Heart left ventricle (tissue), 16 donors: ENCODE data around the gene CLEC19A. TPM values are rescaled to one million over a fixed set of nuclear protein-coding genes. Genes with fewer than 3 reads are reported as not detected.

Experiments
- ATAC-seq, 4 donors: fragments of 200-7000 bp; cut with Tn5 transposase; one replicate each; pipeline ENCODE4 v1.9.1; 2020 to 2022; ENCODE audit warnings: moderate library complexity in 4 of 4, mild to moderate bottlenecking in 3 of 4, moderate number of reproducible peaks in 1 of 4
- DNase-seq, 5 donors: peaks; one replicate each; pipeline ENCODE4 v3.0.0-alpha.2; 2020
- H3K27ac ChIP-seq, 12 donors: fragments of 200-600 bp; sonication (generic) in 4 of 12; one replicate each; pipeline versions ENCODE4 v1.5.0 to v1.8.0; 2016 to 2022; ENCODE audit warnings: mild to moderate bottlenecking in 2 of 12
- H3K27me3 ChIP-seq, 9 donors: fragments of 200-600 bp; sonication (generic) in 2 of 9; one replicate each; pipeline versions ENCODE4 v1.5.1 to v1.8.0; 2016 to 2022; ENCODE audit warnings: mild to moderate bottlenecking in 3 of 9
- H3K36me3 ChIP-seq, 9 donors: fragments of 200-600 bp; sonication (generic) in 2 of 9; one replicate each; pipeline versions ENCODE4 v1.5.0 to v1.8.0; 2018 to 2022; ENCODE audit warnings: mild to moderate bottlenecking in 2 of 9
- H3K4me1 ChIP-seq, 12 donors: fragments of 200-600 bp; sonication (generic) in 4 of 12; one replicate each; pipeline versions ENCODE4 v1.5.0 to v1.8.0; 2016 to 2022; ENCODE audit warnings: mild to moderate bottlenecking in 3 of 12
- H3K4me3 ChIP-seq, 12 donors: fragments of 200-600 bp; sonication (generic) in 4 of 12; one replicate each; pipeline versions ENCODE4 v1.5.0 to v1.8.0; 2017 to 2022; ENCODE audit warnings: mild to moderate bottlenecking in 9 of 12, moderate library complexity in 4 of 12
- H3K9me3 ChIP-seq, 12 donors: fragments of 200-600 bp; sonication (generic) in 4 of 12; one replicate each; pipeline versions ENCODE4 v1.5.0 to v1.8.0; 2016 to 2022; ENCODE audit warnings: mild to moderate bottlenecking in 1 of 12
- POLR2A ChIP-seq, 2 donors: fragments of 450-650 bp; IDR thresholded peaks; one replicate each; pipeline ENCODE4 v1.6.1; 2017; ENCODE audit warnings: antibody characterized with exemption in 2 of 2, mild to moderate bottlenecking in 2 of 2, moderate library complexity in 2 of 2
- WGBS, 4 donors: extraction: QIAGEN DNeasy Blood & Tissue Kit in 2 of 4; methylation state at CpG; one replicate each; pipeline versions ENCODE4 v1.1.5 to v1.1.7; 2013 to 2018; 5-methylcytosine and 5-hydroxymethylcytosine counted together
- intact Hi-C, 10 donors: fragments of 100-400 bp; cut with DNase I; formaldehyde crosslinking; loops; one replicate each; pipeline versions ENCODE4 v1.11.1 to v1.14.2; 2022
- polyA plus RNA-seq, 2 donors: library from polyadenylated mRNA; stranded (reverse); fragments of 200-250 nt; gene quantifications; one replicate each; pipeline ENCODE4 v1.2.3, GENCODE V29; 2013
- total RNA-seq, 9 donors: library from RNA; depleted of rRNA in 2 of 9; stranded (reverse); fragments of >200 nt in 2 of 9; fragmentation: NEBNext Ultra II Directional in 3 of 9; extraction: Animal tissue kit (Norgen Biotek cat#: 25700) in 3 of 9; gene quantifications; one replicate each; pipeline versions ENCODE4 v1.1.0 to v1.2.4, GENCODE V29; 2016 to 2023
- TF ChIP-seq, protein P1 (sequence below), 12 donors: fragments of 200-600 bp; sonication (generic) in 4 of 12; IDR thresholded peaks; one replicate each; pipeline versions ENCODE4 v1.5.0 to v1.8.0; 2018 to 2022; ENCODE audit warnings: antibody characterized with exemption in 12 of 12, mild to moderate bottlenecking in 5 of 12
- donor health status: ischemic (EF 13 %, LVEDD 7.1; RV severe dilation, severe dysfunction).
- donor health status: healthy with polysubstance abuse.
- donor health status: DM: no; HTN: yes; CAD: no.
- donor health status: DM: no; HTN: no; CAD: no.
- donor health status: ischemic (EF 25% LVEDD 6.9; RV normal size, moderate dysfunction).
- donor health status: ischemic (EF 25% LVEDD 5.7; RV mildly dilated, moderate dysfunction).
- donor health status: healthy.
- donor health status: DM: yes; HTN: yes; CAD: no.
- donor health status: ischemic (EF 35%, LVEDD 5.7; RV mildly dilated, moderate dysfunction).
- donor health status: nonischemic (EF 11% LVEDD 7.7; RV severe dilation, severe dysfunction).
- donor health status: DM: yes; HTN: yes; CAD: no.
- donor health status: PGD.
- donor health status: ischemic (EF 29% LVEDD 5.4; RV normal size, mild dysfunction).
- donor health status: nonischemic (EF 23%, LVEDD 6.1; RV moderate dilation, normal function).

The CLEC19A gene
- total and polyA plus RNA-seq, 11 donors, result not detected

DNA sequence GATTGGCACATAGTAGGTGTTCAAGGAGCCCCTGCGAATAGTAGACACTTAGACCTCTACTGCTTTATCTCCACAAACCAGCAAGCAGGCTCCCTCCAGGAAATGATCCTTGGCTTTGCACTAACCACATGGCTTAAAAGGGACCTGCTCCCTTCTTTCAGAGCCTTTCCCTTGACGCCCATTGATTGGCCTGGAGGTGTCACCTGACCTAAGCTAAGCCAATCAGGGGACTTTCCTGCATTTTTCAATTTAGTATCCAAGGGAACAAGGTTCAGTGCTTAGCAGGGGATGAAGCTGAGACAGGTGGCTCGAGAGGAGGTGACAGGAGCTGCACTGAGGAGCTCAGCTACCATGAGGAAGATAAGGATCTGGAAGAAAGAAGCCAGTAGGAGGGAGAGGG, 52.8 kb downstream of the CLEC19A start:
- TF ChIP-seq POLR2A (IDR thresholded peaks at IDR 0.05), result no peak
- TF ChIP-seq, protein P1, sequence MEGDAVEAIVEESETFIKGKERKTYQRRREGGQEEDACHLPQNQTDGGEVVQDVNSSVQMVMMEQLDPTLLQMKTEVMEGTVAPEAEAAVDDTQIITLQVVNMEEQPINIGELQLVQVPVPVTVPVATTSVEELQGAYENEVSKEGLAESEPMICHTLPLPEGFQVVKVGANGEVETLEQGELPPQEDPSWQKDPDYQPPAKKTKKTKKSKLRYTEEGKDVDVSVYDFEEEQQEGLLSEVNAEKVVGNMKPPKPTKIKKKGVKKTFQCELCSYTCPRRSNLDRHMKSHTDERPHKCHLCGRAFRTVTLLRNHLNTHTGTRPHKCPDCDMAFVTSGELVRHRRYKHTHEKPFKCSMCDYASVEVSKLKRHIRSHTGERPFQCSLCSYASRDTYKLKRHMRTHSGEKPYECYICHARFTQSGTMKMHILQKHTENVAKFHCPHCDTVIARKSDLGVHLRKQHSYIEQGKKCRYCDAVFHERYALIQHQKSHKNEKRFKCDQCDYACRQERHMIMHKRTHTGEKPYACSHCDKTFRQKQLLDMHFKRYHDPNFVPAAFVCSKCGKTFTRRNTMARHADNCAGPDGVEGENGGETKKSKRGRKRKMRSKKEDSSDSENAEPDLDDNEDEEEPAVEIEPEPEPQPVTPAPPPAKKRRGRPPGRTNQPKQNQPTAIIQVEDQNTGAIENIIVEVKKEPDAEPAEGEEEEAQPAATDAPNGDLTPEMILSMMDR (IDR thresholded peaks at IDR 0.05), result no peak
- WGBS, 4 donors, result 55 to 71% (median 59%) methylated on average over 3 of the region's 3 CpGs
- intact Hi-C loops, result no loop called here

DNA sequence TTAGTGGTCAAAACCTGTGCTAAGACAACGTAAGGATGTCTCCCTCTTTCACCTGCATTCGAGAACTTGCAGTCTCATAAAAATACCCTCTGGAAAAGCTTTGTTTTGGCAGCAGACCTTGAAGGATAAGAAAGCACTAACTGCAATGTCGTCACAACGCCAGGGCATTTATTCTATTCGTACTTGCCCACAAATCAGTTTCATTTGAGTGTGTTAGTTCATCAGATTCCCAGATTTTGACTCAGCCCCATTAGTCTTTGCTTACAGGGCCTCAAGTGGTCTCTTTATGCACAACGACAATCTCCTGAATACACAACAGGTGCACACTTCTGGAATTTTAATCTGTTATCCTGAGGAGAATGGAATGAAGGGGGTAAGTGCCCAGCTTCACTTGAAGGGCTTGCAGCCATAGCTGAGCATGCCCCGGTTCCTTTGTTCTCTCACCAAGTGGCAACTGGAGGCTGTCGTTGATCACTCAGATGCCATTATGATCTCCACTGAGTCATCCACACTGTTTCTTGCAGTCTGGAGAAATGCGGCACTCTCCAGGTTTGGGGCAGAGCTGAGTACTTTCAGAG, 58.8 kb downstream of the CLEC19A start:
- TF ChIP-seq, protein P1 (IDR thresholded peaks at IDR 0.05), result no peak
- TF ChIP-seq POLR2A (IDR thresholded peaks at IDR 0.05), result no peak
- Histone ChIP-seq H3K4me1 (no peaks in the 10 kb centered on the region), H3K27me3 (peaks cover 0 to 22% (median 11%) of the 10 kb centered on the region in 9 donors), H3K4me3 (no peak overlapping the region), H3K36me3 (no peaks in the 10 kb centered on the region), H3K9me3 (no peaks in the 10 kb centered on the region), H3K27ac (no peak overlapping the region)
- DNase-seq, result no peak
- 64 to 73% (median 68%) methylated on average over 9 of the region's 9 CpGs for WGBS, 4 donors
- ATAC-seq, result no peak
- intact Hi-C loops, result no loop called here

More for the DNA sequence above, 52.8 kb downstream of the CLEC19A start:
- Histone ChIP-seq H3K27ac (no peak overlapping the region), H3K9me3 (no peaks in the 10 kb centered on the region), H3K36me3 (no peaks in the 10 kb centered on the region), H3K4me3 (no peak overlapping the region), H3K4me1 (no peaks in the 10 kb centered on the region), H3K27me3 (peaks cover 0 to 4% (median 0%) of the 10 kb centered on the region in 9 donors)
- DNase-seq (no peak), ATAC-seq (no peak)

DNA sequence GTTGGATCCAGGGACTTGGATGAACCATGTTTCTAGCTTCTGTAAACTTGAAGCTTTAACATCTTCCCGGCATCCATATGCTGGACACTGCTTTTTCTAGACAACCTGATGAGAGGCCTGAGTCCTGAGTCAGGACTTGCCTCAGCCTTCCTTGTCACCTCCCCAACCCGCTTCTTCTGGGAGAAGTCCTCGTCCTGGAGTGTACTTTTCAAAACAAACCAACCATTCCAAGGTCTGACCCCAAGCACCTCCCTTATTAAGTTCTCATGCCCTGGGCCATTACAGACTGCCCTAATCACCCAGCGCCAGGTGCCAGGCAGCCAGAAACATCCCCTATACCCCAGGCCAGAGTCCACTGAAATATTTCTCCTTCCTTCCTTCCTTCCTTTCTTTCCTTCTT, 59.4 kb downstream of the CLEC19A start:
- ATAC-seq (no peak), DNase-seq (no peak)
- TF ChIP-seq, protein P1 (IDR thresholded peaks at IDR 0.05), result no peak
- TF ChIP-seq POLR2A (IDR thresholded peaks at IDR 0.05), result no peak
- Histone ChIP-seq H3K27ac (no peak overlapping the region), H3K4me3 (no peak overlapping the region), H3K4me1 (no peaks in the 10 kb centered on the region), H3K9me3 (no peaks in the 10 kb centered on the region), H3K36me3 (no peaks in the 10 kb centered on the region), H3K27me3 (peaks cover 0 to 23% (median 12%) of the 10 kb centered on the region in 9 donors)
- 62 to 67% (median 66%) methylated on average over 4 of the region's 4 CpGs for WGBS, 4 donors
- intact Hi-C loops, result no loop called here

DNA sequence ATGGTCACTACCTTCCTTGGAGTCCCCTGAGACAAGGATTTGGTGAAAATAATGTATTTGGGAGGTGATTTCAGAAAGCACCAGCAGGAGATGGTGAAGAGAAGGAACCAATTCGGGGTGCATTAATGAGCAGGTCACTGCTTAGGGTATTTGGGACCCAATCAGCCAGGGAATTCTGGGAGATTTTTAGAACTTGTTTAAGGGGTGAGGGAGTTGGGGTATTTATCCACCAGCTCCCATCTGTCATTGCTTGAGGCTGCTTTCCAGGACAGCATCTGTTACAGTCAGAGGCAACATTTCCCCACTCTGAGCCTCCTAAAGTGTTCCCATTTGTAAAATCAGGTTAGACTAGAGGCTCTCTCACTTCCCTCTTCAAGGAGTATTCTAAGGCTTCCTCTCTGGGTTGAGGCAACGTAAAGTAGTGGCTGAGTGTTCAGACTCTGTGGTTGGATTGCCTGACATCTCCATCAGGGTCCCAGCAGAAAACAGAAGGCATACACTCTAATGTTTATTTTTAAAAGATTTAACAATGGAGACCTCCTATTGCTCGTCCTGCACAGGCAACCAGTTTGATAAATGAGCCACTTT, 60.9 kb downstream of the CLEC19A start:
- DNase-seq (no peak), ATAC-seq (no peak)
- intact Hi-C loops, result no loop called here
- H3K27me3 ChIP-seq, result peaks cover 0 to 23% (median 12%) of the 10 kb centered on the region in 9 donors
- 33 to 51% (median 37%) methylated on average over 3 of the region's 3 CpGs for WGBS, 4 donors
- no peak overlapping the region for H3K27ac ChIP-seq
- no peaks in the 10 kb centered on the region for H3K36me3 ChIP-seq
- TF ChIP-seq, protein P1 (IDR thresholded peaks at IDR 0.05), result no peak
- no peak for TF ChIP-seq POLR2A (IDR thresholded peaks at IDR 0.05)
- H3K4me1 ChIP-seq, result no peaks in the 10 kb centered on the region
- H3K4me3 ChIP-seq, result no peak overlapping the region
- no peaks in the 10 kb centered on the region for H3K9me3 ChIP-seq
